Endothelial cell (in vitro differentiated cells): Measurements from ENCODE around the gene TMEM123. TPM values are rescaled to one million over a fixed set of nuclear protein-coding genes. Genes with fewer than 3 reads are reported as not detected.

ENCODE experiments used
- DNase-seq: peaks from one replicate; pipeline ENCODE4 v3.0.0; 2021; ENCODE audit warnings: low spot score
- H3K27ac Mint-ChIP-seq: one replicate; pipeline ENCODE4 v1.8.0; 2021; ENCODE audit warnings: mixed read lengths, inconsistent platforms; ENCODE audit not compliant: unreplicated experiment
- H3K27me3 Mint-ChIP-seq: one replicate; pipeline ENCODE4 v1.8.0; 2021; ENCODE audit warnings: mild to moderate bottlenecking, moderate library complexity, mixed read lengths, inconsistent platforms; ENCODE audit not compliant: unreplicated experiment
- H3K36me3 Mint-ChIP-seq: one replicate; pipeline ENCODE4 v1.8.0; 2021; ENCODE audit warnings: mild to moderate bottlenecking, low read depth, mixed read lengths, inconsistent platforms; ENCODE audit not compliant: unreplicated experiment
- H3K4me1 Mint-ChIP-seq: one replicate; pipeline ENCODE4 v1.8.0; 2021; ENCODE audit warnings: mild to moderate bottlenecking, mixed read lengths, inconsistent platforms; ENCODE audit not compliant: unreplicated experiment
- H3K4me3 Mint-ChIP-seq: one replicate; pipeline ENCODE4 v1.8.0; 2021; ENCODE audit warnings: mild to moderate bottlenecking, mixed read lengths, inconsistent platforms; ENCODE audit not compliant: unreplicated experiment
- H3K9me3 Mint-ChIP-seq: one replicate; pipeline ENCODE4 v1.8.0; 2021; ENCODE audit warnings: mixed read lengths, inconsistent platforms; ENCODE audit not compliant: unreplicated experiment
- total RNA-seq: library from RNA; stranded (reverse); fragmentation: NEBNext Ultra II Directional; extraction: Animal tissue kit (Norgen Biotek cat#: 25700); gene quantifications from one replicate; pipeline ENCODE4 v1.2.1, GENCODE V29; 2021; ENCODE audit not compliant: unreplicated experiment
- TF ChIP-seq, protein P1 (sequence below): fragments of 200-600 bp; sonication (generic); IDR thresholded peaks from one replicate; pipeline ENCODE4 v1.5.0; 2021; ENCODE audit warnings: antibody characterized with exemption; ENCODE audit not compliant: unreplicated experiment

TMEM123 gene
- total RNA-seq, 1 donor from 2014 or later: 142 TPM

DNA sequence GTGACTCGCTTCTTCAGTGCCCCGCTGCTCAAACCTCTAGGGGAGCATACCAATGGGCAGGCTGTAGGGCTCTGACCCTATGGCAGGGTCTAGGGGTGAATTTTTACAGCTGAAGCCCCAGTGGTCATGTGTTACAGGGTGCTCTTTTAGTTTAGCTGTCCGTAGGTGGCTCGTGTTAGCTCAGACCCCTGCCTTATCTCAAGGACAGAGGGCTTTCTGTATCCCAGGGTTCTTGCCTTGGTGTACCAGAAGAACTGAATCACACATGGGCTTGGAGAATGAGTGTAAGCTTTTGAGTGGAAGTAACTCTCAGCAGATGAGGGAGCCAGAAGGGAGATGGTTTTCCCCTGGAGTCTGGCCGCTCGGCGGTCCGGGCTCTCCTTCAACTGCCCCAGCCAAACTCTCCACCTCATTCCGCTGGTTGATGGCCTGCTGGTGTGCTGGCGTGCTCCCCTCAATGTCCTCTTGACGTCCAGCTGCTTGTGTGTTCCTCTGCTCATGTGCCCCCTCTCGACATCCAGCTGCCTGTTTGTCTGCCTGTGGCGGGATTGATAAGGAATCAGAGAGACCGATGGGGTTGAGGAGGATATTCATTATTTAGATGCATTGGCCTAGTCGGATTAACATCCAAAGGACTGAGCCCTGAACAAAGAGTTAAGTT, 68.0 kb downstream of the TMEM123 start:
- Mint-ChIP-seq H3K4me1 (peaks cover 62% of the 10 kb centered on the region), H3K36me3 (peaks cover 45% of the 10 kb centered on the region), H3K4me3 (peak overlapping the region; percentile 52), H3K9me3 (no peaks in the 10 kb centered on the region), H3K27ac (peak overlapping the region; percentile 88), H3K27me3 (peaks cover 7% of the 10 kb centered on the region)
- TF ChIP-seq, protein P1, sequence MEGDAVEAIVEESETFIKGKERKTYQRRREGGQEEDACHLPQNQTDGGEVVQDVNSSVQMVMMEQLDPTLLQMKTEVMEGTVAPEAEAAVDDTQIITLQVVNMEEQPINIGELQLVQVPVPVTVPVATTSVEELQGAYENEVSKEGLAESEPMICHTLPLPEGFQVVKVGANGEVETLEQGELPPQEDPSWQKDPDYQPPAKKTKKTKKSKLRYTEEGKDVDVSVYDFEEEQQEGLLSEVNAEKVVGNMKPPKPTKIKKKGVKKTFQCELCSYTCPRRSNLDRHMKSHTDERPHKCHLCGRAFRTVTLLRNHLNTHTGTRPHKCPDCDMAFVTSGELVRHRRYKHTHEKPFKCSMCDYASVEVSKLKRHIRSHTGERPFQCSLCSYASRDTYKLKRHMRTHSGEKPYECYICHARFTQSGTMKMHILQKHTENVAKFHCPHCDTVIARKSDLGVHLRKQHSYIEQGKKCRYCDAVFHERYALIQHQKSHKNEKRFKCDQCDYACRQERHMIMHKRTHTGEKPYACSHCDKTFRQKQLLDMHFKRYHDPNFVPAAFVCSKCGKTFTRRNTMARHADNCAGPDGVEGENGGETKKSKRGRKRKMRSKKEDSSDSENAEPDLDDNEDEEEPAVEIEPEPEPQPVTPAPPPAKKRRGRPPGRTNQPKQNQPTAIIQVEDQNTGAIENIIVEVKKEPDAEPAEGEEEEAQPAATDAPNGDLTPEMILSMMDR: no peak
- DNase-seq: no peak

DNA sequence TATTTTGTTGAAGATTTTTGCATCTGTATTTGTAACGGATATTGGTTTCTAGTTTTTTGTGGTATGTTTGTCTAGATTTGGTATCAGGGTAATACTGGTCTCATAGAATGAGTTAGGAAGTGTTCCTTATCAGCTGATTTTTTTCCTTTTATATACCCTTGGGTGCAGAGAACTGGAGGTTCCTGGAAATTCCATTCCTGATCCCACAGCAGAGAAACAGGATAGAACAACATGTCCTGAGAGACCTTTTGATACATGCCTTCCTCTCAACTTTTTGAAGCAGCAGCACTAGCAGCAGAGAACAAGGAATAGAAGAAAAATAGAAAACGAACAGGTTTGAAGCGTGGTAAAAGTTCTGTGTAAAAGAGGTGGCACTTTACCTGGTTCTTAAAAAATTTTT, 68.7 kb downstream of the TMEM123 start:
- TF ChIP-seq, protein P1: no peak
- H3K27me3 Mint-ChIP-seq: peaks cover 7% of the 10 kb centered on the region
- peaks cover 55% of the 10 kb centered on the region for H3K4me1 Mint-ChIP-seq
- no peaks in the 10 kb centered on the region for H3K9me3 Mint-ChIP-seq
- peak overlapping the region; percentile 88 for H3K27ac Mint-ChIP-seq
- DNase-seq: no peak
- H3K36me3 Mint-ChIP-seq: peaks cover 45% of the 10 kb centered on the region
- peak overlapping the region; percentile 12 for H3K4me3 Mint-ChIP-seq

DNA sequence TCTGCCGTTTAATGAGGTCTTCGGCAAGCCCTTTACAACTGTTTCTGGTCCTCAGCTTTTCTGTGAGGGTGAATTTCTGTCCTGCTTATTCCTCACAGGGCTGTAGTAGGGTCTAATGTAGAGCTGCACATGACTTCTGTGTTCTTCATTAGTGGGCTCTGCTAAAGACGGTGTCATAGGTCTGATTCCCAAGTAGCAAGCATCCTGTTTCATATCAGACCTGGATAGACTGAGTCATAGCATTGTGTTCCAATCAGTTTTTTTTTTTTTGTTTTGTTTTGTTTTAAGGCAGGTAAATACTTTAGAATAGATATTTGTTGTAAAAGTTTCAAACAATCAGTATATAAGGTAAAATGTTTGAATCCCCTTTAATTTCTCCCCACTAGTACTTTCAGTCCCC, 70.2 kb downstream of the TMEM123 start:
- Mint-ChIP-seq H3K36me3 (peaks cover 44% of the 10 kb centered on the region), H3K4me3 (no peak overlapping the region), H3K4me1 (peaks cover 55% of the 10 kb centered on the region), H3K9me3 (no peaks in the 10 kb centered on the region), H3K27ac (peak overlapping the region; percentile 85), H3K27me3 (peaks cover 7% of the 10 kb centered on the region)
- no peak for DNase-seq
- TF ChIP-seq, protein P1: no peak

DNA sequence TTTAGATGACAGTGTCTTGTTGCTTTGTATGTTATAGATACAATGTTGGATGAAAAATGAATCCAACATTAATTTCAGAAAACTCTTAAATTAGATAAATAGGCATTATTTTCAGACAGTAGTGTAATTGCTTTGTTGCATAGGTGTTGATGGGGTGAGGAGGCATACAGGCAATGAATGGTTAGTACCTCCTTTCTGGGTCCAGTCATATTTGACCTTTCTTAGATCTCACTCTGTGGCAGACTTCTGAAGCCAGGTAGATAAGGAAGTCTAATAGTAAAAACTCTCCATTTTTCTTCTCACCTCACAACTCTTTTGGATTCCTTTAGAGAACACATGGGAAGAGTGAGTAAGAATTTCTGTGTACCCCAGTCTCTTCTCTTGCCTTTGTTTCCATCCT, 73.7 kb downstream of the TMEM123 start:
- DNase-seq: no peak
- no peak overlapping the region for H3K4me3 Mint-ChIP-seq
- peaks cover 3% of the 10 kb centered on the region for H3K27me3 Mint-ChIP-seq
- no peak overlapping the region for H3K27ac Mint-ChIP-seq
- TF ChIP-seq, protein P1: no peak
- H3K4me1 Mint-ChIP-seq: peaks cover 29% of the 10 kb centered on the region
- peaks cover 38% of the 10 kb centered on the region for H3K36me3 Mint-ChIP-seq
- no peaks in the 10 kb centered on the region for H3K9me3 Mint-ChIP-seq

DNA sequence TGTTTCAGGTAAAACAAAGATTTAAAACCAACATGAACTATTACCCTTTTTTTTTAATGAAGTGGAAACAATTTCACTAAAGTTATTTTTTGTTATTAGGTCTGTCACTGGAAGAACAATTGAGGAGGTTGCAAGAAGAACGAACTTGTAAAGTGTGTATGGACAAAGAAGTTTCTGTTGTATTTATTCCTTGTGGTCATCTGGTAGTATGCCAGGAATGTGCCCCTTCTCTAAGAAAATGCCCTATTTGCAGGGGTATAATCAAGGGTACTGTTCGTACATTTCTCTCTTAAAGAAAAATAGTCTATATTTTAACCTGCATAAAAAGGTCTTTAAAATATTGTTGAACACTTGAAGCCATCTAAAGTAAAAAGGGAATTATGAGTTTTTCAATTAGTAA, 74.7 kb downstream of the TMEM123 start:
- peaks cover 20% of the 10 kb centered on the region for H3K4me1 Mint-ChIP-seq
- H3K36me3 Mint-ChIP-seq: peaks cover 38% of the 10 kb centered on the region
- H3K4me3 Mint-ChIP-seq: no peak overlapping the region
- DNase-seq: no peak
- TF ChIP-seq, protein P1: no peak
- H3K9me3 Mint-ChIP-seq: no peaks in the 10 kb centered on the region
- no peak overlapping the region for H3K27ac Mint-ChIP-seq
- no peaks in the 10 kb centered on the region for H3K27me3 Mint-ChIP-seq
